Activated B cell treated with CpG ODN at 0.5 μM for 24 hours (primary cell): ENCODE data around the gene TFB2M. TPM values are rescaled to one million over a fixed set of nuclear protein-coding genes. Genes with fewer than 3 reads are reported as not detected.

Experiments used
- ATAC-seq: fragments of 200-7000 bp; cut with Tn5 transposase; one replicate; pipeline ENCODE4 v1.10.0; 2021; ENCODE audit warnings: low read depth, mild to moderate bottlenecking, moderate library complexity
- CTCF ChIA-PET: fragments of 350-600 bp; sonication (Branson Sonifier 250); formaldehyde crosslinking; loops from one replicate; lab custom pipeline; 2021; ENCODE audit warnings: antibody characterized with exemption; lab: Charles Lee
- POLR2A ChIA-PET: fragments of 350-600 bp; sonication (Branson Sonifier 250); formaldehyde crosslinking; loops from one replicate; lab custom pipeline; 2021; ENCODE audit warnings: antibody characterized with exemption; lab: Charles Lee
- DNase-seq: peaks from one replicate; pipeline ENCODE4 v3.0.0; 2022
- H3K27ac Mint-ChIP-seq: one replicate; pipeline ENCODE4 v1.8.0; 2020; ENCODE audit warnings: mixed read lengths
- H3K27me3 Mint-ChIP-seq: one replicate; pipeline ENCODE4 v1.8.0; 2021; ENCODE audit warnings: mixed read lengths
- H3K36me3 Mint-ChIP-seq: one replicate; pipeline ENCODE4 v1.8.0; 2021; ENCODE audit warnings: low read depth, mixed read lengths
- H3K4me1 Mint-ChIP-seq: one replicate; pipeline ENCODE4 v1.8.0; 2021; ENCODE audit warnings: mixed read lengths
- H3K4me3 Mint-ChIP-seq: one replicate; pipeline ENCODE4 v1.8.0; 2020; ENCODE audit warnings: mild to moderate bottlenecking, mixed read lengths
- H3K9me3 Mint-ChIP-seq: one replicate; pipeline ENCODE4 v1.8.0; 2020; ENCODE audit warnings: mixed read lengths
- intact Hi-C: fragments of 100-400 bp; cut with micrococcal nuclease; formaldehyde crosslinking; loops from one replicate; pipeline ENCODE4 v1.15.1; 2024
- total RNA-seq: library from RNA; stranded (reverse); gene quantifications from 2 replicates; pipeline ENCODE4 v1.2.3, GENCODE V29; 2022
- TF ChIP-seq, protein P1 (sequence below): fragments of 200-600 bp; IDR thresholded peaks from one replicate; pipeline ENCODE4 v1.8.0; 2022; ENCODE audit warnings: antibody characterized with exemption, mild to moderate bottlenecking

The TFB2M gene
- total RNA-seq, 1 donor from 2014 or later: 18.3 TPM

GRCh38 chr1:246544001-246544400 lies 22.1 kb downstream of the TFB2M start:
- no peak overlapping the region for H3K27ac Mint-ChIP-seq
- TF ChIP-seq, protein P1, sequence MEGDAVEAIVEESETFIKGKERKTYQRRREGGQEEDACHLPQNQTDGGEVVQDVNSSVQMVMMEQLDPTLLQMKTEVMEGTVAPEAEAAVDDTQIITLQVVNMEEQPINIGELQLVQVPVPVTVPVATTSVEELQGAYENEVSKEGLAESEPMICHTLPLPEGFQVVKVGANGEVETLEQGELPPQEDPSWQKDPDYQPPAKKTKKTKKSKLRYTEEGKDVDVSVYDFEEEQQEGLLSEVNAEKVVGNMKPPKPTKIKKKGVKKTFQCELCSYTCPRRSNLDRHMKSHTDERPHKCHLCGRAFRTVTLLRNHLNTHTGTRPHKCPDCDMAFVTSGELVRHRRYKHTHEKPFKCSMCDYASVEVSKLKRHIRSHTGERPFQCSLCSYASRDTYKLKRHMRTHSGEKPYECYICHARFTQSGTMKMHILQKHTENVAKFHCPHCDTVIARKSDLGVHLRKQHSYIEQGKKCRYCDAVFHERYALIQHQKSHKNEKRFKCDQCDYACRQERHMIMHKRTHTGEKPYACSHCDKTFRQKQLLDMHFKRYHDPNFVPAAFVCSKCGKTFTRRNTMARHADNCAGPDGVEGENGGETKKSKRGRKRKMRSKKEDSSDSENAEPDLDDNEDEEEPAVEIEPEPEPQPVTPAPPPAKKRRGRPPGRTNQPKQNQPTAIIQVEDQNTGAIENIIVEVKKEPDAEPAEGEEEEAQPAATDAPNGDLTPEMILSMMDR: no peak

DNA sequence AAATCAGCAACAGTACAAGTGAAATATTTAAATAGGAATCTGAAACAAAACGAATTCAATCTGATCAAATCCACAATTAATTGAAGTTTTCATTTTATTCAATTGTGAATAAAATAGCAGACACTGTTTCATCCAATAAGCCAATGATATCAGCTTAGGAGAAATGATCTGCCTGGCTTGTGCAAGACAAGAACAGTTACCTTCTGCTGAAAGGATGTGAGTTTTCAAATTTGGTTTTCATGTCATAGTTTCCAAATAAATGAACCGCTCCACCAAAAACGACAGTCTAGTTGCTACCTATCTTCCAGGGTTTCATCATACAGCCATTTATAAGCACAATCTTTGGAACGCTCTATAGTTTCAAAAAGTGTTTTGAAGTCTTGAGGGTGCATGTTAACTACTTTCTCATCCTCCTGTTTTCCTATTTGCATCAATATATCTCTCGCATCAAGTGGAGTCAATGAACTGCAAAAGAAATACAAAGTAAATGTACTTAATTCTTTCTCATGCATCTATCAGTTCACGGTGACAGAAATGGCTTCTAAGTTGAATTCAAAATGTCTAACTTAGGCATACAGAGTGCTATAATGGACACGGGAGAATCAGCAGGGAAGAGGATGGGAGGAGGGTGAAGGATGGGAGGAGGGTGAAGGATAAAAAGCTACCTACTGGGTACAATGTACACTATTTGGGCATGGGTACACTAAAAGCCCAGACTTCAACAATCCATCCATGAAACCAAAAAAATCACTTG lies 25.1 kb downstream of the TFB2M start:
- Mint-ChIP-seq H3K9me3 (no peaks in the 10 kb centered on the region), H3K36me3 (peaks cover 51% of the 10 kb centered on the region), H3K27me3 (no peaks in the 10 kb centered on the region), H3K4me1 (no peaks in the 10 kb centered on the region), H3K4me3 (no peak overlapping the region), H3K27ac (no peak overlapping the region)
- DNase-seq: no peak
- intact Hi-C loops: no loop called here
- ChIA-PET CTCF (no interaction called here), POLR2A (no interaction called here)
- no peak for ATAC-seq
- TF ChIP-seq, protein P1: no peak

More at GRCh38 chr1:246544001-246544400, 22.1 kb downstream of the TFB2M start:
- DNase-seq (no peak), ATAC-seq (no peak)
- CTCF ChIA-PET: no interaction called here
- Mint-ChIP-seq H3K4me3 (no peak overlapping the region), H3K36me3 (peaks cover 62% of the 10 kb centered on the region), H3K9me3 (no peaks in the 10 kb centered on the region), H3K27me3 (no peaks in the 10 kb centered on the region), H3K4me1 (no peaks in the 10 kb centered on the region)
- intact Hi-C loops: no loop called here
- POLR2A ChIA-PET: no interaction called here

DNA sequence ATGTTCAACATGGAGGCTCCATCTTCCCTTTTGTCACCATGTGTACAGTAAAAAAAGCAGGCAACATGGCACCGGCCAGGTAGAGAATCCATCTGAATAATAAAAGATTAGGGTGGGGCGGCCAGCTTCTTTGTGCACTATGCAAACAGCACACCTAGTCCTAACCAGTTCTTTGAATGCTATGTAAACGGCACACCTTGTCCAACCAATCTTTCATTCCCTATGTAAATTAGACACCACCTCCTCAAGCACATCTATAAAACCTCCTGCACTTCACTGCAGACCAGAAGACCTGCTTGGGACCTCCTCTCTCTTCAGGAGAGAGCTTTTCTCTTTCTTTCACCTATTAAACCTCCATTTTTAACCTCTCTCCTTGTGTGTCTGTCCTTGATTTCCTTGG lies 28.2 kb downstream of the TFB2M start:
- ATAC-seq (no peak), DNase-seq (no peak)
- Mint-ChIP-seq H3K27ac (no peak overlapping the region), H3K9me3 (no peaks in the 10 kb centered on the region), H3K36me3 (peaks cover 26% of the 10 kb centered on the region), H3K27me3 (no peaks in the 10 kb centered on the region), H3K4me3 (no peak overlapping the region), H3K4me1 (no peaks in the 10 kb centered on the region)
- TF ChIP-seq, protein P1: no peak
- ChIA-PET CTCF (no interaction called here), POLR2A (no interaction called here)
- intact Hi-C loops: no loop called here

DNA sequence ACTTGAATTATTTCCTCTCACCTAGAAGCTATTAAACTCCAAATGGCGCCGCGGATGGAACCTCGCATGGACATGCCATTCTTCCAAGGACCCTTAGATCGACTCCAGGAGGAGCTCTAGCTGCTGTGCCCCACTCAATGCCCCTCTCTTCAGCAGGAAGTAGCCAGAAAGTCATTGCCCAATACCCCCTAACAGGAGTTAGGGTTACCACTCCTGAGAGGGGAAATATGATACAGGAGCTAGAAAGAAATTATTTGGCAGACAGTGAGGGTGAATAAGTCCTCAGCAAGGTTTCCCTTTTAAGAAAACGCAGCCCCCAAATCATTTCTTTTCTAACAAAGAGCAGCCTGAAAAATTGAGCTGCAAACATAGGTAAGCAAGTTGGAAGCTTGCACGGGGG lies 28.6 kb downstream of the TFB2M start:
- Mint-ChIP-seq H3K27ac (no peak overlapping the region), H3K36me3 (peaks cover 24% of the 10 kb centered on the region), H3K4me1 (no peaks in the 10 kb centered on the region), H3K27me3 (no peaks in the 10 kb centered on the region), H3K9me3 (no peaks in the 10 kb centered on the region), H3K4me3 (no peak overlapping the region)
- no peak for ATAC-seq
- DNase-seq: no peak
- intact Hi-C loops: no loop called here
- TF ChIP-seq, protein P1: no peak
- ChIA-PET POLR2A (no interaction called here), CTCF (no interaction called here)

DNA sequence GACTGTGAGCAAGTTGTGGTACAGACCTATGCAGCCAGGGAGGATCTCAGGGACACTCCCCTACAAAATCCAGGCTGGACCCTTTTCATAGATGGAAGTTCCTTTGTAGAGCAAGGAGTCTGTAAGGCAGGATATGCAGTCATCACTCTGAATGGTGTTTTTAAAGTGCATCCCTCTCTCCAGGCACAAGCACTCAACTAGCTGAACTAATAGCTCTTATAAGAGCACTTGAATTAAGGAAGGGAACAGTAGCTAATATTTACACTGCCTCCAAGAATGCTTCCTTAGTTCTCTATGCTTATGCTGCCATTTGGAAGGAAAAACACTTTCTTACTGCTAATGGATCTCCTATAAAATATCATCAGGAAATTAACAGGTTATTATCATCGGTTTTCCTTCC lies 31.9 kb downstream of the TFB2M start:
- H3K4me1 Mint-ChIP-seq: no peaks in the 10 kb centered on the region
- H3K4me3 Mint-ChIP-seq: no peak overlapping the region
- DNase-seq: no peak
- intact Hi-C loops: no loop called here
- no peak for ATAC-seq
- ChIA-PET POLR2A (no interaction called here), CTCF (interaction anchor here (0.6 kb wide), 2 partner anchors 90 to 170 kb away, joined by 3 to 4 read pairs; no protein-coding TSS in a partner anchor)
- TF ChIP-seq, protein P1: no peak
- peaks cover 11% of the 10 kb centered on the region for H3K9me3 Mint-ChIP-seq
- no peak overlapping the region for H3K27ac Mint-ChIP-seq
- peaks cover 2% of the 10 kb centered on the region for H3K36me3 Mint-ChIP-seq
- H3K27me3 Mint-ChIP-seq: no peaks in the 10 kb centered on the region
